ENCODE data around the gene ADK.

DNA sequence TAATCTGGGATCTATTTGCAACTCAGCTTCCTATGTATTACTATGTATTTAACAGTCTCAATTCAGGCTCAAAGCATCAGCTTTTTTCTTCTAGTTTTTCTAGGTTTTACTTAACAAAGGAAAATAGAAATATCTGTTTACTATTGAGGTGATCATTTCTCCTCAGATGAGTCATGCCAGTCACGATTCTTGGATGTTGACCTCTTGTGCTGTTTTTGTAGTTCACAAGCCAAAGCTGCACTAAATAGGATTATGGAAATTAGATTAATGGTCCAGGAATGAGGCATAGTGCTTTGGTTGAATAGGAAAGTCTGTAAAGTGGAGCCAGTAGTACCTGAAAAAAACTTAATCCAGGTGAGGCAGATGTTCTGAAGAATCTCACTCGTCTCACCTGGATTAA, 477.1 kb downstream of the ADK start:
- TF ChIP-seq, protein P1, sequence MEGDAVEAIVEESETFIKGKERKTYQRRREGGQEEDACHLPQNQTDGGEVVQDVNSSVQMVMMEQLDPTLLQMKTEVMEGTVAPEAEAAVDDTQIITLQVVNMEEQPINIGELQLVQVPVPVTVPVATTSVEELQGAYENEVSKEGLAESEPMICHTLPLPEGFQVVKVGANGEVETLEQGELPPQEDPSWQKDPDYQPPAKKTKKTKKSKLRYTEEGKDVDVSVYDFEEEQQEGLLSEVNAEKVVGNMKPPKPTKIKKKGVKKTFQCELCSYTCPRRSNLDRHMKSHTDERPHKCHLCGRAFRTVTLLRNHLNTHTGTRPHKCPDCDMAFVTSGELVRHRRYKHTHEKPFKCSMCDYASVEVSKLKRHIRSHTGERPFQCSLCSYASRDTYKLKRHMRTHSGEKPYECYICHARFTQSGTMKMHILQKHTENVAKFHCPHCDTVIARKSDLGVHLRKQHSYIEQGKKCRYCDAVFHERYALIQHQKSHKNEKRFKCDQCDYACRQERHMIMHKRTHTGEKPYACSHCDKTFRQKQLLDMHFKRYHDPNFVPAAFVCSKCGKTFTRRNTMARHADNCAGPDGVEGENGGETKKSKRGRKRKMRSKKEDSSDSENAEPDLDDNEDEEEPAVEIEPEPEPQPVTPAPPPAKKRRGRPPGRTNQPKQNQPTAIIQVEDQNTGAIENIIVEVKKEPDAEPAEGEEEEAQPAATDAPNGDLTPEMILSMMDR (IDR thresholded peaks at IDR 0.05): no peak
- no peak for TF ChIP-seq POLR2A (IDR thresholded peaks at IDR 0.05)

All from thyroid gland (tissue), 4 donors.